Ovary (tissue), 9 donors: ENCODE results near the gene METTL6. TPM values are rescaled to one million over a fixed set of nuclear protein-coding genes. Genes with fewer than 3 reads are reported as not detected.
"Not testable (repeated sequence)": the region's sequence is repeated elsewhere in the genome, so short reads cannot be mapped to it uniquely, and the experiment has no call there.

Source experiments
- DNase-seq, 5 donors: peaks; one replicate each; pipeline ENCODE4 v3.0.0-alpha.2; 2019 to 2020
- H3K27ac ChIP-seq, 2 donors: fragments of 200-600 bp; one replicate each; pipeline versions ENCODE4 v1.5.1 to v1.8.0; 2019 to 2022
- H3K27me3 ChIP-seq: fragments of 200-600 bp; one replicate; pipeline ENCODE4 v1.8.0; 2022
- H3K36me3 ChIP-seq: fragments of 200-600 bp; sonication (generic); one replicate; pipeline ENCODE4 v1.5.1; 2019
- H3K4me1 ChIP-seq: one replicate; pipeline ENCODE4 v1.8.1; 2013; ENCODE audit warnings: mild to moderate bottlenecking, moderate library complexity; ENCODE audit not compliant: insufficient read depth
- H3K4me3 ChIP-seq: fragments of 200-600 bp; sonication (generic); one replicate; pipeline ENCODE4 v1.5.1; 2017
- H3K9me3 ChIP-seq, 2 donors: fragments of 200-600 bp in 1 of 2; sonication (generic) in 1 of 2; one replicate each; pipeline versions ENCODE4 v1.5.1 to v1.8.1; 2013 to 2019; ENCODE audit warnings: mild to moderate bottlenecking in 1 of 2, moderate library complexity in 1 of 2
- EP300 ChIP-seq: sonication (generic); formaldehyde crosslinking; IDR thresholded peaks from one replicate; pipeline ENCODE4 v1.6.1; 2017; ENCODE audit warnings: antibody characterized with exemption
- POLR2A ChIP-seq: fragments of 450-650 bp; IDR thresholded peaks from one replicate; pipeline ENCODE4 v1.6.1; 2017; ENCODE audit warnings: antibody characterized with exemption, mild to moderate bottlenecking, moderate library complexity
- WGBS, 3 donors: extraction: QIAGEN DNeasy Blood & Tissue Kit in 1 of 3; methylation state at CpG; one replicate each; pipeline versions ENCODE4 v1.1.5 to v1.1.7; 2013 to 2017; 5-methylcytosine and 5-hydroxymethylcytosine counted together
- intact Hi-C, 4 donors: fragments of 100-400 bp; cut with DNase I; formaldehyde crosslinking; loops; one replicate each; pipeline versions ENCODE4 v1.11.0 to v1.15.1; 2022 to 2023
- polyA plus RNA-seq, 2 donors: library from polyadenylated mRNA; stranded (reverse); fragments of 200-250 nt in 1 of 2; fragments of 350-450 nt in 1 of 2; fragmentation: Illumina TruSeq in 1 of 2; extraction: RNeasy Lipid Tissue Mini Kit (QIAGEN cat#74804) in 1 of 2; gene quantifications; one replicate each; pipeline ENCODE4 v1.2.3, GENCODE V29; 2013 to 2014
- total RNA-seq, 7 donors: library from RNA; depleted of rRNA in 2 of 7; stranded (reverse); fragments of >200 nt in 2 of 7; fragmentation: NEBNext Ultra II Directional in 3 of 7; extraction: Animal tissue kit (Norgen Biotek cat#: 25700) in 3 of 7; gene quantifications; one replicate each; pipeline versions ENCODE4 v1.1.0 to v1.2.4, GENCODE V29; 2016 to 2023
- TF ChIP-seq, protein P1 (sequence below), 3 donors: fragments of 450-650 bp in 2 of 3; fragments of 200-600 bp in 1 of 3; IDR thresholded peaks; one replicate each; pipeline versions ENCODE4 v1.5.1 to v1.8.0; 2016 to 2022; ENCODE audit warnings: antibody characterized with exemption in 3 of 3, mild to moderate bottlenecking in 1 of 3
- donor health status: DM: no; HTN: no; CAD: no; lungs with moderate emphysema.
- donor health status: DM: no; HTN: no; CAD: no.
- donor health status: Bipolar disorder and iron deficiency.
- donor health status: DM: yes; HTN: yes; CAD: no.
- donor health status: DM: no; HTN: no; CAD: no.
- donor health status: DM: yes; HTN: yes; CAD: no.

METTL6 gene
- total and polyA plus RNA-seq, 9 donors, result 13.0 to 25.6 (median 21.7) TPM

- no peak for DNase-seq
- no peaks in the 10 kb centered on the region for H3K4me1 ChIP-seq
- H3K27me3 ChIP-seq, result no peaks in the 10 kb centered on the region
- no peaks in the 10 kb centered on the region for H3K36me3 ChIP-seq
- no peak overlapping the region for H3K4me3 ChIP-seq
- 81 to 84% (median 81%) methylated on average over 6 of the region's 6 CpGs for WGBS, 3 donors
- intact Hi-C loops, result no loop called here
- no peaks in the 10 kb centered on the region for H3K9me3 ChIP-seq
- no peak overlapping the region for H3K27ac ChIP-seq
- TF ChIP-seq EP300, result no peak
- TF ChIP-seq POLR2A, result no peak
- TF ChIP-seq, protein P1, sequence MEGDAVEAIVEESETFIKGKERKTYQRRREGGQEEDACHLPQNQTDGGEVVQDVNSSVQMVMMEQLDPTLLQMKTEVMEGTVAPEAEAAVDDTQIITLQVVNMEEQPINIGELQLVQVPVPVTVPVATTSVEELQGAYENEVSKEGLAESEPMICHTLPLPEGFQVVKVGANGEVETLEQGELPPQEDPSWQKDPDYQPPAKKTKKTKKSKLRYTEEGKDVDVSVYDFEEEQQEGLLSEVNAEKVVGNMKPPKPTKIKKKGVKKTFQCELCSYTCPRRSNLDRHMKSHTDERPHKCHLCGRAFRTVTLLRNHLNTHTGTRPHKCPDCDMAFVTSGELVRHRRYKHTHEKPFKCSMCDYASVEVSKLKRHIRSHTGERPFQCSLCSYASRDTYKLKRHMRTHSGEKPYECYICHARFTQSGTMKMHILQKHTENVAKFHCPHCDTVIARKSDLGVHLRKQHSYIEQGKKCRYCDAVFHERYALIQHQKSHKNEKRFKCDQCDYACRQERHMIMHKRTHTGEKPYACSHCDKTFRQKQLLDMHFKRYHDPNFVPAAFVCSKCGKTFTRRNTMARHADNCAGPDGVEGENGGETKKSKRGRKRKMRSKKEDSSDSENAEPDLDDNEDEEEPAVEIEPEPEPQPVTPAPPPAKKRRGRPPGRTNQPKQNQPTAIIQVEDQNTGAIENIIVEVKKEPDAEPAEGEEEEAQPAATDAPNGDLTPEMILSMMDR (IDR thresholded peaks at IDR 0.05), result no peak
Measured at GRCh38 chr3:15368561-15369135, 58.7 kb downstream of the METTL6 start.

GRCh38 chr3:15367059-15367458, 60.3 kb downstream of the METTL6 start:
- DNase-seq, result no peak
- no peak overlapping the region for H3K4me3 ChIP-seq
- 2 to 13% (median 7%) methylated on average over 1 of the region's 1 CpG for WGBS, 3 donors
- intact Hi-C loops, result no loop called here
- no peaks in the 10 kb centered on the region for H3K27me3 ChIP-seq
- H3K4me1 ChIP-seq, result peaks cover 2% of the 10 kb centered on the region
- H3K9me3 ChIP-seq, result no peaks in the 10 kb centered on the region
- H3K36me3 ChIP-seq, result no peaks in the 10 kb centered on the region
- TF ChIP-seq EP300 (no peak), POLR2A (no peak)
- TF ChIP-seq, protein P1 (IDR thresholded peaks at IDR 0.05), result no peak
- H3K27ac ChIP-seq, result no peak overlapping the region

DNA sequence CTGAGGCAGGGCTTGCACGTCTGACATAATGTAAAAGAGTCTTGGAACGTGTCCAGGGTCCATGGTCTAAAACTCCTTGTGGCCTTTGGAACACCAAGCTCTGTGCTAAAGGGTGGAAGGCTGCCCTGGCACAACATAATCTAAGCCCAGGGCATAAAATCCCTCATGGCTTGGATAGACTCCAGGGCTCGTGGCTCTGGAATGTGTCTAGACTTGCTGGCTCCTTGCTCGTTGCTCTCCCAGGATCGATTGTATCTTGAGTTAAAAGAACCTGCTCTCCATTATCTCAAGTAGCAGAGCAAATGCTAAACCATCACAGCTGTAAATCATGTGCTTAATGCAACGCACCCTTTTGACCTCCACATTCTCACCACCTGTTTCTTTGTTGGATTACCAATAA, 63.3 kb downstream of the METTL6 start:
- H3K36me3 ChIP-seq, intact Hi-C loops, H3K4me3 ChIP-seq, H3K9me3 ChIP-seq, H3K4me1 ChIP-seq, H3K27ac ChIP-seq, H3K27me3 ChIP-seq, DNase-seq: not testable (repeated sequence)
- 27 to 38% (median 33%) methylated on average over 6 of the region's 6 CpGs for WGBS, 3 donors

GRCh38 chr3:15361494-15362214, 65.7 kb downstream of the METTL6 start:
- DNase-seq, result no peak
- WGBS, 3 donors, result 46 to 63% (median 53%) methylated on average over 11 of the region's 11 CpGs
- Histone ChIP-seq H3K27ac (peak overlapping the region in 1 of 2 donors; percentile 42), H3K4me1 (peaks cover 4% of the 10 kb centered on the region), H3K36me3 (no peaks in the 10 kb centered on the region), H3K4me3 (no peak overlapping the region), H3K27me3 (no peaks in the 10 kb centered on the region), H3K9me3 (no peaks in the 10 kb centered on the region)
- intact Hi-C loops, result no loop called here
- no peak for TF ChIP-seq EP300
- TF ChIP-seq, protein P1 (IDR thresholded peaks at IDR 0.05), result no peak
- TF ChIP-seq POLR2A, result no peak
